HG03103 (cell line): ENCODE data around the gene PRSS27.

Source experiments
- ATAC-seq: cut with Tn5 transposase; IDR thresholded peaks from one replicate; pipeline ENCODE4 v1.9.1; 2021; ENCODE audit warnings: low read depth; ENCODE audit not compliant: unreplicated experiment

The PRSS27 gene

GRCh38 chr16:2752035-2752849, 32.2 kb upstream of the PRSS27 start, which contains the start of gene SRRM2:
TSS of gene SRRM2 (plus strand) at chr16:2752638. CDS start at chr16:2756365, 3,727 bp downstream.
- ATAC-seq: peak; percentile 67

DNA sequence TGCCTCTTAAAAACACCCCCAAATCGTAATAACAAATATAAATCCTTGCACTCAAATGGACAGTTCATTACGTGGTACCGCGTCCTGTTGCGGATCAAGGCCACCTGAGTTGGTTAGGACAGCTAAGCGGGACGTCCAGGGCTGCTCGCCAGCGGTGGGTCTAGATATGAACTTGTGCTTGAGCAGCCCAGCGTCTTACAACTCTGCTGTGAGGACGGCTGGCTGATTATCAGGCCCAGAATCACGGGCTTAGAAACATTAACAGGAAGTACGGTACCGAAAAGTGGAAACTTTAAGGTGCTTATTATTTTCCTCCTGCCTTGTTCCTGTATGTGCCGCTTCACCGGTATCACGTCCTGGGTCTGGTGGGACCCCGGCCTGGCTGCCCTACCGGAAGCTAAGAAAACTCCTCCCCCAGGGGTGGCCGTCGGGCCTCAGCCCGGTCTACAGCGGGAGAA, 31.6 kb upstream of the PRSS27 start:
- ATAC-seq: no peak

DNA sequence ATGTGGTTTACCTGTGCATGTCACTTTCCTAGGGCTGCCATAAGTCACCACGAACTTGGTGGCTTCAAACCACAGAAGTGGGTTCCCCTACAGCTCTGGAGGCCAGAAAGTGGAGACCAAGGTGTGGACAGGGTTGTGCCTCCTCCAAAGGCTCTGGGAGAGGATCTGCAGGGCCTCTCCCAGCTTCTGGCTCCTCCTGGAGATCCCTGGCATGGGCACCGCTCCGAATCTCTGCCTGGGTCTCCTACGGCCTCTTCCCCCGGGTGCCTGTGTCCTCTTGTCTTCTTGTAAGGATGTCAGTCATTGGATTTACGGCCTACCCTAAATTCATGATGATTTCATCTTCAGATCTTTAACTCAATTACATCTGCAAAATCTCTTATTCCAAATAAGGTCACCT, 29.9 kb upstream of the PRSS27 start:
- ATAC-seq: no peak

DNA sequence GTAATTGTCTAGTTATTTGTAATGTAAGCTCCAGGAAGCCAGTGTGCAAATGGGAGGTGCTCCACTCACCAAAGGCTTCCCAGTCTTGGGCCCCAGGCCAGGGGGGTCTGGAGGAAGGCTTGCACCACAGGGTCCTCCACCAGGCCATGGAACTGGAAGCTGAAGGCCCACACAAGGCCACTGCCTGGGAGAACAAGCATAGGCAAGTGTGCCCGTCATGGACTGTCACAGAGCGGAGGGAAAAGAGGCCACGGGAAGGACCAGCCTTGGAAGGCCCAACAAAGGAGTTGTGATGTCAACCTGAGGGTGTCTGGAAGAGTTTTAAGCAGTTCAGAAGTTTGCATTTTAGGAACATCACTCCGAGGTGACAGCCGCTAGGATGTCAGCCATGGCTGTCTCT, 29.5 kb upstream of the PRSS27 start:
- ATAC-seq: no peak

- ATAC-seq: no peak
Observed at GRCh38 chr16:2748757-2749455, 28.9 kb upstream of the PRSS27 start.

DNA sequence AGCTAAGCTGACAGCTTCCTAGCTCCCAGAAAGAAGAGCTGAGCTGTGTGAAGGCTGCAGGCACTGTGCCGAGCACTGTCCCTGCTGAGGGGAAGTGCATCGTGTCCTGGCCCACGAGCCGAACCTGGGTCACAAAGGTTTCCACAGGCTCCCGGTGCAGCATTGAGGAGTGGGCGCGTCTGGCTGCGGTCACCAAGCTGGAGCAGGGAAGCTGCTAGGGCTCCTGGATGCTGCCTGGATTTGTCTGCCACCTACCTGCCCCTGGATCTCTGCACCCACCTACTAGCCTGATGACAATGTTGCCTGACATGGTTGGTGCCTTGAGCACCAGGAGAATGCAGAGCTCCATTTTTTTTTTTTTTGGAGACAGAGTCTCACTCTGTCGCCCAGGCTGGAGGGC, 25.9 kb upstream of the PRSS27 start:
- no peak for ATAC-seq

GRCh38 chr16:2745116-2745890, 25.3 kb upstream of the PRSS27 start:
- no peak for ATAC-seq

GRCh38 chr16:2744711-2745110, 24.7 kb upstream of the PRSS27 start:
- no peak for ATAC-seq

GRCh38 chr16:2743007-2743810, 23.2 kb upstream of the PRSS27 start:
- no peak for ATAC-seq

GRCh38 chr16:2742323-2743006, 22.4 kb upstream of the PRSS27 start:
- ATAC-seq: no peak

DNA sequence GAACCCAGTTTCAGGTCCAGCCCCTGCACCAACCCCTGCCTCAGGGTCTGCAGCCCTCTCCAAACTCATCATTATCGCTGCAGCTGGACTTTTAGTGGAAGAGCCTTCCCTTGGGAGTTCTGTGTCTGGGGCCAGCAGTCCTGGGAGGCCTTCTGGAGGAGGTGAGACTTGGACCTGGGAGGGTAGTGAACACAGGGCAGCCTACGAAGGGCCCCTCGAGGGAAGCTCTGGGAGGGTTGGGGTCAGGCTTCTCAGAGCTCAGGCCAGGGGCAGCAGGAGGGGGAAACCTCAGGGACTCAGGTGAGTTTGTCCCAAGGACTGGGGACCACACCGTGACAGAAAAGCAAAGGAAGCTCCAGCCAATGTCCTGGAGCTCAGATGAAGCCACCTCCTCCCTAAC, 21.1 kb upstream of the PRSS27 start:
- no peak for ATAC-seq

- no peak for ATAC-seq
Observed at GRCh38 chr16:2740476-2740875, 20.5 kb upstream of the PRSS27 start.

- ATAC-seq: no peak
Observed at GRCh38 chr16:2739625-2740430, 19.8 kb upstream of the PRSS27 start.

DNA sequence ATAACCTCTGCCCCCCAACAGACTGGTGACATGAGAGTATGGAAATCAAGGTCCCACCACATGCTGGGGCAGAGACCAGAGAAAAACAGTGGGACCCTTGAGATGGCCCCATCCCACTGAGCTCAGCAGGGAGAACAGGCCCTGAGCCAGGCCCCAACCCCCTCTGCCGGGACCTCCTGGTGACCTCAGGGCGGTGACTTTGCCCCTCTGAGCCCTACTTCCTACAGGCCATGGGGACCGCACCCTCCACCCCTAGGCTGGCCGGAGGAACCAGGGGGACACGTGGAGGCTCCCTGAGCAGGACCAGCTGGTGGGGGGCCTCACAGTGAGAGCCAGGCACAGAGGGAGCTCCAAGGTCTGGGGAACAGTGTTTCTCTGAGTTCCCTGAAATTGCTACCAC, 18.6 kb upstream of the PRSS27 start:
- no peak for ATAC-seq

DNA sequence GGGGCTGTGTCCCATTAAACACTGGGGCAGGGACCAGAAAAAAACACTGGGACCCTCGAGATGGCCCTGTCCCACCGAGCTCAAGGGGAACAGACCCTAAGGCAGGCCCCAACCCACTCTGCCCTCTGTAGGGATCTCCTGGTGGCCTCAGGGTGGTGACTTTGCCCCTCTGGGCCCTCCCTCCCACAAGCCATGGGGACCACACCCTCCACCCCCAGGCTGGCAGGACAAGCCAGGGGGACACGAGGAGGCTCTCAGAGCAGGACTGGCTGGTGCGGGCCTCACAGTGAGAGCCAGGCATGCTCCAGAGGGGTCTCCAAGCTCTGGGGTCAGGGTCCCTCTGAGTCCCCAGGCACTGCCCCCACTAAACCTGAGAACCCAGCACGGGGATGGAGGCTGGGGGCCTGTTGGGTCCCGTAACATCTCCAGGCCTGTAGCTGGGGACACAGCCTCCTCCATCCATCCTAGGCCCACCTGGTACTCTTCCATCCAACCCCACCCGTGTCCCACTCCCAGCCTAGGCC, 17.9 kb upstream of the PRSS27 start:
- no peak for ATAC-seq

DNA sequence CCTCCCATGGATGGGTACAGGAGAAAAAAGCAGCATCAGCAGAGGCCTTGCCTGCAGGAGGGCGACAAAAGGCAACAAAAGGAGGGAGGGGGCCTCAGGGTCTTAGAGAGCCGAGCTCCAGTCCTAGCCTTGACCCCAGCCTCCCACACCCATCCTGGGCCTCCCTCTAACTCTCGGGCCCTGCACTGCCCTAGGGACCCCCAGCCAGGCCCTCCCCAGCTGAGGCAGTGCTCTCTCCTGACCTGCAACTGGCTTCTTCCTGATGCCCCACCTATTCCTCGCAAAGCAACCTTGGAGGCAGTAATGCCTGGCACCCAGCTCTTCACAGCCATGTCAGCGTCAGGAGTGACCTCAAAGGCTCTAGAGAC, 17.2 kb upstream of the PRSS27 start:
- ATAC-seq: no peak

DNA sequence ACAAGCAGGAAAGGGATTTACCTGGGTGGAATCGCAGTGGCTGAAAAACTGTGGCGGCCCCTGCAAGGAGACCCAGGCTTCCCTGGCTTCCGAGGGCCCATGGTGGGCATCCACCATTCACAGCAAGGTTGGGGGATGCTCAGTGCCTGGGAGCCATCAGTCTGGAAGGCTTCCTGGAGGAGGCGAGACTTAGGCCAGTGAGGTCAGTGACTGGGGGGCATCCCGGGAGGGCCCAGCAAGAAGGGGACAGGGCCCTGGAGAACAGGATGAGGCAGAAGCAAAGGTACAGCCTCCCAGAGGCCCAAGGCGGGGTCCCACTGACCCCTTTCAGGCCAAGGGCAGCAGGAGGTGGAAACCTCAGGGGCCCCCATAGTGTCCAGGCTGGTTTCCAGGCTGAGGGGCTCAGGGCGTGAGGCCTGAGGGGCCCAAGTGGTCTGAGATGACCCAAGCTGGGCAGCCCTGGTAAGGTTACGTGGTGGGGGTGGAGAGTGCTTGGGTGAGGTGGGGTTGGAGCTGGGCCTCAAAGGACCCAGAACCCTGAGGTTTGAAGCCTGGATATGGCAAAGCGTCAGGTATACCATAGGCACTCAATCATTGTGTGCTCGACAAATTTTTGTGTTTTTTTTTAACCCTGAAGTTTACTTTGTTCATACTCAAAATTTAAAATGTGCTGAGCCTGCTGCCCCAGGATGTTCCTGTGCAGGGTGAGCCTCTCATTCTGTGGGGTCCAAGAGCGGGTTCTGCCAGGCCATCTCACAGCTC, 16.6 kb upstream of the PRSS27 start:
- no peak for ATAC-seq
